NCI-H1105 treated with DMSO at 0.1 percent for 48 hours (cell line): Measurements from ENCODE around the gene HDHD3.

Experiments used
- DNase-seq: peaks from one replicate; lab custom pipeline; 2025; lab: John Stamatoyannopoulos, UW

HDHD3 gene

GRCh38 chr9:113363336-113363735, 13.4 kb downstream of the HDHD3 start:
- DNase-seq = no peak

- peak; percentile 4 for DNase-seq
Observed at GRCh38 chr9:113361304-113362018, 15.3 kb downstream of the HDHD3 start.

- no peak for DNase-seq
Observed at GRCh38 chr9:113360242-113360842, 16.4 kb downstream of the HDHD3 start.

GRCh38 chr9:113359385-113359784, 17.4 kb downstream of the HDHD3 start:
- DNase-seq = no peak

- no peak for DNase-seq
Observed at GRCh38 chr9:113356686-113357292, 20.0 kb downstream of the HDHD3 start.

GRCh38 chr9:113355040-113355596, 21.7 kb downstream of the HDHD3 start:
- DNase-seq = no peak

- DNase-seq = no peak
Observed at GRCh38 chr9:113352411-113352810, 24.4 kb downstream of the HDHD3 start.

- DNase-seq = no peak
Observed at GRCh38 chr9:113352006-113352405, 24.8 kb downstream of the HDHD3 start.

GRCh38 chr9:113350937-113351336, 25.8 kb downstream of the HDHD3 start:
- DNase-seq = no peak

- DNase-seq = no peak
Observed at GRCh38 chr9:113350107-113350661, 26.6 kb downstream of the HDHD3 start.

GRCh38 chr9:113349445-113350094, 27.2 kb downstream of the HDHD3 start, which contains the start of gene BSPRY:
BSPRY (plus strand) TSS chr9:113349541; CDS start chr9:113349580, 39 bp downstream.
- peak; percentile 22 for DNase-seq

- DNase-seq = no peak
Observed at GRCh38 chr9:113349066-113349444, 27.7 kb downstream of the HDHD3 start.

- DNase-seq = no peak
Observed at GRCh38 chr9:113348437-113348836, 28.3 kb downstream of the HDHD3 start.

GRCh38 chr9:113345671-113346070, 31.1 kb downstream of the HDHD3 start:
- DNase-seq = no peak

GRCh38 chr9:113345190-113345589, 31.6 kb downstream of the HDHD3 start:
- DNase-seq = no peak

- DNase-seq = peak; percentile 79
Observed at GRCh38 chr9:113343732-113344231, 33.0 kb downstream of the HDHD3 start.

GRCh38 chr9:113341712-113342410, 34.9 kb downstream of the HDHD3 start:
- peak; percentile 13 for DNase-seq

- peak; percentile 70 for DNase-seq
Observed at GRCh38 chr9:113340011-113340699, 36.6 kb downstream of the HDHD3 start, which contains the start of gene WDR31. WDR31 (minus strand) TSS chr9:113340275; CDS start chr9:113332022, 8,253 bp downstream.

- DNase-seq = no peak
Observed at GRCh38 chr9:113337714-113338113, 39.1 kb downstream of the HDHD3 start.

GRCh38 chr9:113331780-113332179, 45.0 kb downstream of the HDHD3 start:
- no peak for DNase-seq
